Fibroblast of lung (primary cell): Measurements from ENCODE around the gene PRSS12.

ENCODE experiments used
- CTCF ChIP-seq, 2 donors: IDR thresholded peaks in 1 of 2; conservative IDR thresholded peaks in 1 of 2; 1 replicate in 1 of 2; 2 replicates in 1 of 2; pipeline ENCODE4 v1.5.1; 2011 to 2012; ENCODE audit warnings: low read length in 2 of 2, control low read depth in 1 of 2, inconsistent platforms in 1 of 2, low read depth in 1 of 2, mild to moderate bottlenecking in 1 of 2
- EZH2 ChIP-seq: IDR thresholded peaks from 2 replicates; pipeline ENCODE4 v1.5.1; 2012; ENCODE audit warnings: low read length, control low read depth, mild to moderate bottlenecking; ENCODE audit errors: missing control alignments

DNA sequence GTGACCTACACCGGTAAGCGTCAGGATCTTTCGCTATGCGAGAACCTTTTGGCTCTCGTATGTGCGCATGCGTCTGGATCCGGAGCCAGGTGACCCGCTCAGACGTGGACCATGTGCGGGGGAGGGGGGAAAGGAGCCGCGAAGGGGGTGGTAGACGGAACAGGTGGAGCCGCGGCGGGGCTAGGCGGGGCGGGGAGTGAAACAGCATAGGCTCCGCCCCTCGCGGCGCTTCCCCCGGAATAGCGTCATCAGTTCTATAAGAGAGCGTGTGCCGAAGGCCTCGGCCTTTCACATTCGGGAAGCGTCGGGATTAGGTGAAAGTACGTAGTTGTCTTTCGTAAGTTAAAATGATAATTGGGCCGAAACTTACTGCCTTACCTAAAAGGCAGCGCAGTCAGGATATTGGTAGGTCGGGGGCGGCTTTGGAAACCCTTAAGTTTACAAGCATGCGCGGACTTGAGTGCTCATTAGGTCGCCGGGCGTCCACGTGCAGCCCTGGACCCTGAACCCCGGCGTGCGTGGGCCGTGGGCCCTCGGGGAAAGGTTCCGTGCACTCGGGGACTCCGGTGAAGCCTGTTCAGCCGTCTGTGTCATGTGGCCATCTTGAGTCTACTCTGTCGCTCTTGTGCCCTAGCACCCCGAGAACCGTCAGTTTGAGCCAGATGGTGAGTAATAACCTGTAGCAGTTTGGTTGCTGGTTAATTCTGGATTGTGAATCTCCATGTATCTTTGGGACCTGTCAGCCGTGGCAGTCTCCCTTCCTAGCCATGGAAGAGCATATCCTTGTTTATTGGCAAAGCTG is 74.1 kb downstream of the PRSS12 start:
- no peak for TF ChIP-seq CTCF (conservative IDR thresholded peaks at IDR 0.05 in 1 of 2, IDR thresholded peaks at IDR 0.05 in 1 of 2; ENCODE audit: low read depth in 1 of 2, low read length in 2 of 2)
- TF ChIP-seq EZH2: no peak
